ENCODE data around the gene SIN3A. TPM values are rescaled to one million over a fixed set of nuclear protein-coding genes. Genes with fewer than 3 reads are reported as not detected.

SIN3A gene
- total and polyA plus RNA-seq, 9 of the 15 experiments (the other 6 are each of a cell fraction or from before 2014, with no cell fraction given) = 11.1 to 70.3 (median 25.3) TPM

GRCh38 chr15:75407083-75407482 lies 44.4 kb downstream of the SIN3A start:
- 100% methylated on average over 1 of the region's 1 CpG for WGBS (ENCODE audit: insufficient coverage, low coverage, missing lambda C conversion rate)
- H3K4me3 ChIP-seq = no peak overlapping the region
- ChIA-PET CTCF (ENCODE audit: low intra/inter-chr PET ratio) (no interaction called here), POLR2A (interaction anchor here (1.0 kb wide), 1 partner anchor 20 kb away, joined by 4 read pairs; no protein-coding TSS in a partner anchor)
- no peak overlapping the region for H3K9ac ChIP-seq (ENCODE audit: insufficient read depth in 1 of 2, low read depth in 2 of 2, low read length in 2 of 2)
- FAIRE-seq = no peak
- no peak for TF ChIP-seq TFAM (CRISPR knock-in tag; conservative IDR thresholded peaks at IDR 0.05)
- TF ChIP-seq XRCC3 (IDR thresholded peaks at IDR 0.05) = no peak
- no peak for TF ChIP-seq RREB1 (CRISPR knock-in tag; IDR thresholded peaks at IDR 0.05)
- TF ChIP-seq SPI1 (IDR thresholded peaks at IDR 0.05; ENCODE audit: borderline replicate concordance, low read depth, low read length) = no peak
- TF ChIP-seq NR0B1 (IDR thresholded peaks at IDR 0.05; ENCODE audit: partially characterized antibody) = no peak
- TF ChIP-seq ARNT (IDR thresholded peaks at IDR 0.05) = no peak
- TF ChIP-seq NRF1 (conservative IDR thresholded peaks at IDR 0.05 in 1 of 2, IDR thresholded peaks at IDR 0.05 in 1 of 2) = no peak
- no peak for TF ChIP-seq SMAD4 (CRISPR knock-in tag; conservative IDR thresholded peaks at IDR 0.05)
- peaks cover 91% of the 10 kb centered on the region for H3K36me3 ChIP-seq (ENCODE audit: control insufficient read depth, insufficient read depth, low read length)
- H2AFZ ChIP-seq (ENCODE audit: low read depth, low read length) = no peak overlapping the region
- BruUV-seq (replicated peaks) = no TSS peak
- in situ Hi-C loops (cut with MboI) = no loop called here
- no peak overlapping the region for H3K27ac ChIP-seq (ENCODE audit: extremely low read depth, low read depth, low read length)
- H3K9me1 ChIP-seq (ENCODE audit: control insufficient read depth, insufficient read depth, low read length) = no peaks in the 10 kb centered on the region
- H4K20me1 ChIP-seq (replicated peaks; ENCODE audit: control insufficient read depth, insufficient read depth, low read length) = no peaks in the 10 kb centered on the region
- no peak overlapping the region for H3K4me2 ChIP-seq (ENCODE audit: insufficient read depth, low read length)
- no peak for DNase-seq (ENCODE audit: extremely low read depth in 1 of 4, low spot score in 3 of 4)
- ATAC-seq = no peak
- H3K9me3 ChIP-seq (replicated peaks; ENCODE audit: control insufficient read depth, insufficient read depth, low read depth, low read length) = no peaks in the 10 kb centered on the region
- no peaks in the 10 kb centered on the region for H3K27me3 ChIP-seq (ENCODE audit: control insufficient read depth in 2 of 2, insufficient read depth in 2 of 2, low read length in 2 of 2)
- intact Hi-C loops (cut with micrococcal nuclease) = no loop called here
- no peaks in the 10 kb centered on the region for H3K4me1 ChIP-seq (replicated peaks in 1 of 2; ENCODE audit: control insufficient read depth in 2 of 2, insufficient read depth in 2 of 2, low read length in 2 of 2)
- H3K79me2 ChIP-seq (ENCODE audit: control insufficient read depth, insufficient read depth, low read length) = peaks cover 3% of the 10 kb centered on the region; the same call in 1 of the 3 replicates

Measured in K562 (cell line).